Heart right ventricle (tissue), 16 donors: ENCODE data around the gene AGRN. TPM values are rescaled to one million over a fixed set of nuclear protein-coding genes. Genes with fewer than 3 reads are reported as not detected.

Experiments used
- ATAC-seq, 8 donors: fragments of 200-7000 bp; cut with Tn5 transposase; one replicate each; pipeline ENCODE4 v1.9.1; 2020; ENCODE audit warnings: mild to moderate bottlenecking in 8 of 8, moderate library complexity in 8 of 8, moderate number of reproducible peaks in 1 of 8
- DNase-seq, 2 donors: peaks; one replicate each; pipeline ENCODE4 v3.0.0-alpha.2; 2020
- H3K27ac ChIP-seq, 10 donors: fragments of 200-600 bp; sonication (generic) in 2 of 10; one replicate each; pipeline versions ENCODE4 v1.5.0 to v1.8.0; 2020 to 2022; ENCODE audit warnings: mild to moderate bottlenecking in 3 of 10
- H3K27me3 ChIP-seq, 7 donors: fragments of 200-600 bp; one replicate each; pipeline ENCODE4 v1.8.0; 2021 to 2022; ENCODE audit warnings: mild to moderate bottlenecking in 2 of 7
- H3K36me3 ChIP-seq, 9 donors: fragments of 200-600 bp; sonication (generic) in 1 of 9; one replicate each; pipeline versions ENCODE4 v1.5.0 to v1.8.0; 2020 to 2022; ENCODE audit warnings: mild to moderate bottlenecking in 2 of 9
- H3K4me1 ChIP-seq, 9 donors: fragments of 200-600 bp; sonication (generic) in 1 of 9; one replicate each; pipeline versions ENCODE4 v1.5.0 to v1.8.0; 2020 to 2022; ENCODE audit warnings: mild to moderate bottlenecking in 4 of 9
- H3K4me3 ChIP-seq, 10 donors: fragments of 200-600 bp; sonication (generic) in 2 of 10; one replicate each; pipeline versions ENCODE4 v1.5.0 to v1.8.0; 2020 to 2022; ENCODE audit warnings: mild to moderate bottlenecking in 7 of 10, moderate library complexity in 2 of 10
- H3K9me3 ChIP-seq, 11 donors: fragments of 200-600 bp in 10 of 11; sonication (generic) in 2 of 11; one replicate each; pipeline versions ENCODE4 v1.5.0 to v1.8.0; 2013 to 2022; ENCODE audit warnings: mild to moderate bottlenecking in 2 of 11, control low read depth in 1 of 11, moderate library complexity in 1 of 11
- CTCF ChIP-seq, 9 donors: fragments of 200-600 bp; sonication (generic) in 2 of 9; IDR thresholded peaks; one replicate each; pipeline versions ENCODE4 v1.5.0 to v1.8.0; 2021 to 2022; ENCODE audit warnings: antibody characterized with exemption in 9 of 9, mild to moderate bottlenecking in 5 of 9, moderate library complexity in 1 of 9
- WGBS, 2 donors: extraction: QIAGEN DNeasy Blood & Tissue Kit; methylation state at CpG; one replicate each; pipeline ENCODE4 v1.1.7; 2013; ENCODE audit warnings: inconsistent platforms in 1 of 2; 5-methylcytosine and 5-hydroxymethylcytosine counted together
- intact Hi-C, 10 donors: fragments of 100-400 bp; cut with DNase I; formaldehyde crosslinking; loops; one replicate each; pipeline versions ENCODE4 v1.11.1 to v1.14.2; 2022
- polyA plus RNA-seq, 2 donors: library from polyadenylated mRNA; stranded (reverse); fragments of 200-250 nt; gene quantifications; one replicate each; pipeline ENCODE4 v1.2.3, GENCODE V29; 2013
- total RNA-seq, 10 donors: library from RNA; stranded (reverse); fragmentation: NEBNext Ultra II Directional in 3 of 10; extraction: Animal tissue kit (Norgen Biotek cat#: 25700) in 3 of 10; gene quantifications; one replicate each; pipeline versions ENCODE4 v1.2.1 to v1.2.4, GENCODE V29; 2021 to 2023
- donor health status: Arrhythmogenic right ventricular cardiomyopathy.
- donor health status: ischemic (EF 13 %, LVEDD 7.1; RV severe dilation, severe dysfunction).
- donor health status: healthy with polysubstance abuse.
- donor health status: DM: no; HTN: yes; CAD: no.
- donor health status: DM: no; HTN: no; CAD: no.
- donor health status: ischemic (EF 25% LVEDD 6.9; RV normal size, moderate dysfunction).
- donor health status: ischemic (EF 25% LVEDD 5.7; RV mildly dilated, moderate dysfunction).
- donor health status: healthy.
- donor health status: DM: yes; HTN: yes; CAD: no.
- donor health status: Ischemic cardiomyopathy.
- donor health status: ischemic (EF 35%, LVEDD 5.7; RV mildly dilated, moderate dysfunction).
- donor health status: nonischemic (EF 11% LVEDD 7.7; RV severe dilation, severe dysfunction).
- donor health status: DM: yes; HTN: yes; CAD: no.
- donor health status: PGD.
- donor health status: ischemic (EF 29% LVEDD 5.4; RV normal size, mild dysfunction).
- donor health status: nonischemic (EF 23%, LVEDD 6.1; RV moderate dilation, normal function).

AGRN gene
- total and polyA plus RNA-seq, 12 donors: 11.5 to 33.9 (median 18.3) TPM

- intact Hi-C loops: no loop called here
- peak; percentile 69 to 87 (median 81) for ATAC-seq
- peaks cover 9 to 29% (median 15%) of the 10 kb centered on the region in 9 donors for H3K4me1 ChIP-seq
- H3K27me3 ChIP-seq: peaks cover 0 to 53% (median 0%) of the 10 kb centered on the region in 7 donors
- H3K27ac ChIP-seq: no peak overlapping the region
- H3K36me3 ChIP-seq: peaks cover 0 to 51% (median 0%) of the 10 kb centered on the region in 9 donors
- H3K9me3 ChIP-seq: no peaks in the 10 kb centered on the region
- TF ChIP-seq CTCF (IDR thresholded peaks at IDR 0.05): peak in 4 of 9 donors; percentile 4 to 25 (median 16)
- 7 to 10% methylated on average over 74 to 99 of the region's 99 CpGs for WGBS, 2 donors
- peak; percentile 52 to 79 for DNase-seq
- peak overlapping the region; percentile 22 to 61 (median 49) for H3K4me3 ChIP-seq
Measured at GRCh38 chr1:1040004-1040991, 20.4 kb downstream of the AGRN start.

GRCh38 chr1:1041092-1041523 lies 21.2 kb downstream of the AGRN start:
- DNase-seq (no peak), ATAC-seq (peak in 1 of 8 donors; percentile 1)
- 51 to 69% methylated on average over 45 to 53 of the region's 60 CpGs for WGBS, 2 donors
- Histone ChIP-seq H3K27me3 (peaks cover 0 to 44% (median 0%) of the 10 kb centered on the region in 7 donors), H3K4me3 (no peak overlapping the region), H3K4me1 (peaks cover 9 to 29% (median 15%) of the 10 kb centered on the region in 9 donors), H3K36me3 (peaks cover 0 to 53% (median 0%) of the 10 kb centered on the region in 9 donors), H3K27ac (no peak overlapping the region), H3K9me3 (no peaks in the 10 kb centered on the region)
- intact Hi-C loops: no loop called here
- no peak for TF ChIP-seq CTCF (IDR thresholded peaks at IDR 0.05)

- TF ChIP-seq CTCF (IDR thresholded peaks at IDR 0.05): no peak
- intact Hi-C loops: no loop called here
- Histone ChIP-seq H3K4me3 (no peak overlapping the region), H3K4me1 (peaks cover 9 to 26% (median 15%) of the 10 kb centered on the region in 9 donors), H3K27me3 (peaks cover 0 to 38% (median 0%) of the 10 kb centered on the region in 7 donors), H3K36me3 (peaks cover 0 to 57% (median 0%) of the 10 kb centered on the region in 9 donors), H3K27ac (no peak overlapping the region), H3K9me3 (no peaks in the 10 kb centered on the region)
- DNase-seq: no peak
- ATAC-seq: no peak
- WGBS, 2 donors: 94% methylated on average over 25 of the region's 25 CpGs
Measured at GRCh38 chr1:1041873-1042272, 22.0 kb downstream of the AGRN start.

- intact Hi-C loops: no loop called here
- no peak overlapping the region for H3K4me3 ChIP-seq
- no peak for DNase-seq
- no peak for TF ChIP-seq CTCF (IDR thresholded peaks at IDR 0.05)
- ATAC-seq: no peak
- WGBS, 2 donors: 86 to 90% methylated on average over 8 to 10 of the region's 10 CpGs
- H3K27ac ChIP-seq: no peak overlapping the region
- peaks cover 0 to 60% (median 4%) of the 10 kb centered on the region in 9 donors for H3K36me3 ChIP-seq
- no peaks in the 10 kb centered on the region for H3K9me3 ChIP-seq
- H3K4me1 ChIP-seq: peaks cover 9 to 20% (median 15%) of the 10 kb centered on the region in 9 donors
- peaks cover 0 to 28% (median 0%) of the 10 kb centered on the region in 7 donors for H3K27me3 ChIP-seq
Measured at GRCh38 chr1:1042835-1043234, 22.9 kb downstream of the AGRN start.
